GM19240 (cell line): ENCODE measurements around the gene ANAPC13.

Experiments
- DNase-seq: peaks from one replicate; pipeline ENCODE4 v3.0.0; 2011; ENCODE audit warnings: low spot score; ENCODE audit not compliant: insufficient read length

ANAPC13 gene

GRCh38 chr3:134483195-134483900 is 2.4 kb downstream of the ANAPC13 start:
- DNase-seq = no peak

GRCh38 chr3:134482622-134483021 is 3.2 kb downstream of the ANAPC13 start:
- no peak for DNase-seq

- DNase-seq = no peak
Observed at GRCh38 chr3:134481166-134481565, 4.6 kb downstream of the ANAPC13 start.

- no peak for DNase-seq
Observed at GRCh38 chr3:134480546-134480945, 5.2 kb downstream of the ANAPC13 start.

- DNase-seq = no peak
Observed at GRCh38 chr3:134477938-134478337, 7.8 kb downstream of the ANAPC13 start.

GRCh38 chr3:134477002-134477401 is 8.8 kb downstream of the ANAPC13 start:
- DNase-seq = no peak

- DNase-seq = no peak
Observed at GRCh38 chr3:134476306-134476705, 9.5 kb downstream of the ANAPC13 start.

GRCh38 chr3:134474956-134475355 is 10.8 kb downstream of the ANAPC13 start:
- DNase-seq = no peak

GRCh38 chr3:134473868-134474546 is 11.8 kb downstream of the ANAPC13 start:
- no peak for DNase-seq

- no peak for DNase-seq
Observed at GRCh38 chr3:134472831-134473230, 13.0 kb downstream of the ANAPC13 start.

GRCh38 chr3:134471521-134472193 is 14.1 kb downstream of the ANAPC13 start:
- no peak for DNase-seq

GRCh38 chr3:134468519-134468918 is 17.3 kb downstream of the ANAPC13 start:
- DNase-seq = no peak

- DNase-seq = no peak
Observed at GRCh38 chr3:134466331-134466730, 19.5 kb downstream of the ANAPC13 start.

GRCh38 chr3:134464689-134465365 is 21.0 kb downstream of the ANAPC13 start:
- DNase-seq = no peak

- no peak for DNase-seq
Observed at GRCh38 chr3:134464064-134464688, 21.6 kb downstream of the ANAPC13 start.

- DNase-seq = no peak
Observed at GRCh38 chr3:134463676-134464063, 22.1 kb downstream of the ANAPC13 start.

GRCh38 chr3:134462331-134462941 is 23.3 kb downstream of the ANAPC13 start:
- no peak for DNase-seq

GRCh38 chr3:134460965-134461364 is 24.8 kb downstream of the ANAPC13 start:
- no peak for DNase-seq

GRCh38 chr3:134459562-134459961 is 26.2 kb downstream of the ANAPC13 start:
- DNase-seq = no peak

GRCh38 chr3:134458406-134458945 is 27.3 kb downstream of the ANAPC13 start:
- DNase-seq = no peak
